ENCODE results near the gene SPSB2.
"Not testable (repeated sequence)": the region's sequence is repeated elsewhere in the genome, so short reads cannot be mapped to it uniquely, and the experiment has no call there.

Gene SPSB2

GRCh38 chr12:6866163-6866919 is 6.8 kb downstream of the SPSB2 start:
- H3K36me3 ChIP-seq (ENCODE audit: insufficient read depth, low read length): peaks cover 64% of the 10 kb centered on the region; the same call in 1 of the 2 replicates
- no peaks in the 10 kb centered on the region; the same call in 1 of the 2 replicates for H3F3A ChIP-seq (ENCODE audit: low read depth)
- peak overlapping the region; percentile 87 for H3K4me2 ChIP-seq (ENCODE audit: low read depth, low read length, poor library complexity, severe bottlenecking)
- peaks cover 4% of the 10 kb centered on the region for H3K27me3 ChIP-seq (ENCODE audit: insufficient read depth, low read length, poor library complexity, severe bottlenecking)
- H3K9ac ChIP-seq (ENCODE audit: low read depth, low read length, poor library complexity, severe bottlenecking): peak overlapping the region; percentile 97
- H3K9me2 ChIP-seq (replicated peaks; ENCODE audit: low read depth, low read length): no peaks in the 10 kb centered on the region
- H3K9me3 ChIP-seq (ENCODE audit: insufficient read depth, low read depth, low read length): no peaks in the 10 kb centered on the region
- peaks cover 34% of the 10 kb centered on the region for H4K20me1 ChIP-seq (ENCODE audit: insufficient read depth, low read length, poor library complexity, severe bottlenecking)
- peak overlapping the region; percentile 94 for H3K4me3 ChIP-seq (ENCODE audit: low read length, poor library complexity, severe bottlenecking)
- no peak overlapping the region for H2AFZ ChIP-seq (ENCODE audit: low read length)
- peaks cover 45% of the 10 kb centered on the region for H3K79me2 ChIP-seq (ENCODE audit: insufficient read depth, low read length)
- H3K4me1 ChIP-seq (ENCODE audit: insufficient read depth, low read length, poor library complexity, severe bottlenecking): peaks cover 24% of the 10 kb centered on the region
- no peak for TF ChIP-seq CTCF (conservative IDR thresholded peaks at IDR 0.05; ENCODE audit: low read length)
- TF ChIP-seq EZH2phosphoT487 (IDR thresholded peaks at IDR 0.05; ENCODE audit: borderline replicate concordance): no peak

- H3K9me3 ChIP-seq (ENCODE audit: insufficient read depth, low read depth, low read length); H3K9me2 ChIP-seq (replicated peaks; ENCODE audit: low read depth, low read length); H3K9ac ChIP-seq (ENCODE audit: low read depth, low read length, poor library complexity, severe bottlenecking); H2AFZ ChIP-seq (ENCODE audit: low read length); H3K4me3 ChIP-seq (ENCODE audit: low read length, poor library complexity, severe bottlenecking); H3K4me2 ChIP-seq (ENCODE audit: low read depth, low read length, poor library complexity, severe bottlenecking); H3F3A ChIP-seq (ENCODE audit: low read depth); H3K27me3 ChIP-seq (ENCODE audit: insufficient read depth, low read length, poor library complexity, severe bottlenecking): not testable (repeated sequence)
- Histone ChIP-seq H3K79me2 (ENCODE audit: insufficient read depth, low read length) (peaks cover 36% of the 10 kb centered on the region), H3K36me3 (ENCODE audit: insufficient read depth, low read length) (peaks cover 64% of the 10 kb centered on the region; the same call in 1 of the 2 replicates), H4K20me1 (ENCODE audit: insufficient read depth, low read length, poor library complexity, severe bottlenecking) (peaks cover 23% of the 10 kb centered on the region), H3K4me1 (ENCODE audit: insufficient read depth, low read length, poor library complexity, severe bottlenecking) (peaks cover 15% of the 10 kb centered on the region)
Measured at GRCh38 chr12:6865307-6865706, 7.8 kb downstream of the SPSB2 start.

GRCh38 chr12:6863586-6864321 is 9.3 kb downstream of the SPSB2 start:
- no peaks in the 10 kb centered on the region for H3F3A ChIP-seq (ENCODE audit: low read depth)
- peaks cover 68% of the 10 kb centered on the region for H3K36me3 ChIP-seq (ENCODE audit: insufficient read depth, low read length)
- TF ChIP-seq EZH2phosphoT487 (IDR thresholded peaks at IDR 0.05; ENCODE audit: borderline replicate concordance) (no peak), CTCF (conservative IDR thresholded peaks at IDR 0.05; ENCODE audit: low read length) (no peak)
- H3K9me3 ChIP-seq (ENCODE audit: insufficient read depth, low read depth, low read length): no peaks in the 10 kb centered on the region
- H3K79me2 ChIP-seq (ENCODE audit: insufficient read depth, low read length): peaks cover 20% of the 10 kb centered on the region
- H3K4me1 ChIP-seq (ENCODE audit: insufficient read depth, low read length, poor library complexity, severe bottlenecking): peaks cover 7% of the 10 kb centered on the region
- no peak overlapping the region for H3K9ac ChIP-seq (ENCODE audit: low read depth, low read length, poor library complexity, severe bottlenecking)
- no peak overlapping the region for H3K4me3 ChIP-seq (ENCODE audit: low read length, poor library complexity, severe bottlenecking)
- H3K9me2 ChIP-seq (replicated peaks; ENCODE audit: low read depth, low read length): no peaks in the 10 kb centered on the region
- H4K20me1 ChIP-seq (ENCODE audit: insufficient read depth, low read length, poor library complexity, severe bottlenecking): peaks cover 9% of the 10 kb centered on the region
- peaks cover 4% of the 10 kb centered on the region for H3K27me3 ChIP-seq (ENCODE audit: insufficient read depth, low read length, poor library complexity, severe bottlenecking)
- no peak overlapping the region for H2AFZ ChIP-seq (ENCODE audit: low read length)
- H3K4me2 ChIP-seq (ENCODE audit: low read depth, low read length, poor library complexity, severe bottlenecking): no peak overlapping the region
